CD14-positive monocyte (primary cell): ENCODE measurements around the gene SRGAP1. TPM values are rescaled to one million over a fixed set of nuclear protein-coding genes. Genes with fewer than 3 reads are reported as not detected.

Source experiments
- DNase-seq, 3 donors: peaks; one replicate each; pipeline ENCODE4 v3.0.0-alpha.2; 2011 to 2022
- H2AFZ ChIP-seq: 2 replicates; pipeline ENCODE4 v1.6.0; 2012; ENCODE audit warnings: mild to moderate bottlenecking, low read depth, low read length, inconsistent platforms; ENCODE audit not compliant: insufficient read depth, poor library complexity, severe bottlenecking
- H3K27ac ChIP-seq, 2 donors: 1 replicate in 1 of 2; 2 replicates in 1 of 2; pipeline ENCODE4 v1.5.1; 2012 to 2013; ENCODE audit warnings: low read length in 2 of 2, control low read depth in 1 of 2, inconsistent platforms in 1 of 2, low read depth in 1 of 2, mild to moderate bottlenecking in 1 of 2
- H3K27me3 ChIP-seq, 2 donors: one replicate each; pipeline versions ENCODE4 v1.6.0 to v1.6.1; 2011 to 2013; ENCODE audit warnings: low read length in 2 of 2; ENCODE audit not compliant: control insufficient read depth in 2 of 2, insufficient read depth in 2 of 2
- H3K36me3 ChIP-seq, 2 donors: replicated peaks in 1 of 2; 1 replicate in 1 of 2; 2 replicates in 1 of 2; pipeline versions ENCODE4 v1.5.1 to v1.6.1; 2012 to 2013; ENCODE audit warnings: low read length in 2 of 2, control low read depth in 1 of 2, inconsistent platforms in 1 of 2, mild to moderate bottlenecking in 1 of 2; ENCODE audit not compliant: insufficient read depth in 2 of 2, control insufficient read depth in 1 of 2
- H3K4me1 ChIP-seq, 2 donors: 1 replicate in 1 of 2; 2 replicates in 1 of 2; pipeline versions ENCODE4 v1.5.1 to v1.6.1; 2012 to 2013; ENCODE audit warnings: low read length in 2 of 2, control low read depth in 1 of 2, inconsistent platforms in 1 of 2, mild to moderate bottlenecking in 1 of 2, moderate library complexity in 1 of 2; ENCODE audit not compliant: insufficient read depth in 2 of 2, control insufficient read depth in 1 of 2
- H3K4me2 ChIP-seq: replicated peaks from 2 replicates; pipeline ENCODE3; 2012; ENCODE audit warnings: low read length, moderate library complexity, mild to moderate bottlenecking; ENCODE audit not compliant: poor library complexity, severe bottlenecking; ENCODE audit errors: extremely low read depth
- H3K4me3 ChIP-seq, 3 experiments: fragments of 200-600 bp in 1 of 3; sonication (generic) in 1 of 3; replicated peaks in 1 of 3; 1 replicate in 2 of 3; 2 replicates in 1 of 3; pipeline ENCODE4 v1.5.1; 2011 to 2013; ENCODE audit warnings: low read length in 3 of 3, mild to moderate bottlenecking in 3 of 3, control low read depth in 2 of 3, low read depth in 2 of 3, inconsistent platforms in 1 of 3, moderate library complexity in 1 of 3
- H3K79me2 ChIP-seq: 2 replicates; pipeline ENCODE4 v1.6.0; 2012; ENCODE audit warnings: mild to moderate bottlenecking, control low read depth, inconsistent platforms, low read length, moderate library complexity; ENCODE audit not compliant: insufficient read depth
- H3K9ac ChIP-seq: 2 replicates; pipeline ENCODE4 v1.6.0; 2017; ENCODE audit warnings: low read length, mild to moderate bottlenecking; ENCODE audit not compliant: insufficient read depth, poor library complexity, severe bottlenecking
- H3K9me3 ChIP-seq, 2 donors: replicated peaks in 1 of 2; 1 replicate in 1 of 2; 2 replicates in 1 of 2; pipeline versions ENCODE4 v1.5.1 to v1.6.1; 2012 to 2013; ENCODE audit warnings: low read length in 2 of 2, control low read depth in 1 of 2; ENCODE audit not compliant: control insufficient read depth in 1 of 2, insufficient read depth in 1 of 2
- H4K20me1 ChIP-seq: 2 replicates; pipeline ENCODE4 v1.6.0; 2012; ENCODE audit warnings: mild to moderate bottlenecking, low read length, control low read depth, moderate library complexity; ENCODE audit not compliant: insufficient read depth
- H3K27ac Mint-ChIP-seq, 7 donors: one replicate each; pipeline ENCODE4 v1.8.0; 2020; ENCODE audit warnings: mild to moderate bottlenecking in 7 of 7, mixed read lengths in 7 of 7, moderate library complexity in 6 of 7, inconsistent platforms in 2 of 7
- H3K27me3 Mint-ChIP-seq, 3 donors: one replicate each; pipeline ENCODE4 v1.8.0; 2021 to 2022; ENCODE audit warnings: low read depth in 3 of 3, mild to moderate bottlenecking in 3 of 3, mixed read lengths in 3 of 3, moderate library complexity in 3 of 3, inconsistent platforms in 1 of 3
- H3K36me3 Mint-ChIP-seq, 2 donors: one replicate each; pipeline ENCODE4 v1.8.0; 2020; ENCODE audit warnings: mixed read lengths in 2 of 2, inconsistent platforms in 1 of 2, mild to moderate bottlenecking in 1 of 2
- H3K4me1 Mint-ChIP-seq: one replicate; pipeline ENCODE4 v1.8.0; 2020; ENCODE audit warnings: mild to moderate bottlenecking, mixed read lengths
- H3K4me3 Mint-ChIP-seq, 2 donors: one replicate each; pipeline ENCODE4 v1.8.0; 2020; ENCODE audit warnings: mild to moderate bottlenecking in 2 of 2, mixed read lengths in 2 of 2, moderate library complexity in 1 of 2
- H3K9me3 Mint-ChIP-seq, 7 donors: one replicate each; pipeline ENCODE4 v1.8.0; 2020 to 2022; ENCODE audit warnings: mixed read lengths in 7 of 7, mild to moderate bottlenecking in 6 of 7, moderate library complexity in 6 of 7, inconsistent platforms in 2 of 7
- WGBS: methylation state at CpG from one replicate; pipeline ENCODE4 v1.1.5; 2013; ENCODE audit warnings: missing lambda C conversion rate; ENCODE audit not compliant: insufficient coverage; 5-methylcytosine and 5-hydroxymethylcytosine counted together
- intact Hi-C, 2 donors: fragments of 100-400 bp; cut with micrococcal nuclease; formaldehyde crosslinking; loops; one replicate each; pipeline versions ENCODE4 v1.15.0 to v1.15.1; 2023
- polyA plus RNA-seq, 3 donors: library from polyadenylated mRNA; depleted of rRNA in 1 of 3; unstranded in 2 of 3; stranded (reverse) in 1 of 3; fragments of 300-500 nt in 2 of 3; fragments of >200 nt in 1 of 3; fragmentation: Illumina TruSeq in 2 of 3; gene quantifications; 1 replicate in 2 of 3; 2 replicates in 1 of 3; pipeline ENCODE4 v1.2.3, GENCODE V29; 2012 to 2021
- TF ChIP-seq, protein P1 (sequence below): fragments of 200-600 bp; IDR thresholded peaks from one replicate; pipeline ENCODE4 v1.8.0; 2022; ENCODE audit warnings: antibody characterized with exemption, mild to moderate bottlenecking

The SRGAP1 gene
- polyA plus RNA-seq, 3 donors = 0.05 to 0.52 (median 0.07) TPM

GRCh38 chr12:64180951-64181350, 336.5 kb downstream of the SRGAP1 start:
- H3K27ac Mint-ChIP-seq = no peak overlapping the region
- Histone ChIP-seq H4K20me1 (no peaks in the 10 kb centered on the region), H3K4me2 (no peak overlapping the region), H3K9me3 (no peaks in the 10 kb centered on the region), H3K36me3 (no peaks in the 10 kb centered on the region), H3K4me1 (no peaks in the 10 kb centered on the region), H3K27me3 (no peaks in the 10 kb centered on the region), H3K79me2 (no peaks in the 10 kb centered on the region), H3K9ac (no peak overlapping the region), H3K4me3 (no peak overlapping the region), H3K27ac (no peak overlapping the region), H2AFZ (no peak overlapping the region)
- DNase-seq = no peak
- H3K27me3 Mint-ChIP-seq = no peaks in the 10 kb centered on the region
- intact Hi-C loops = no loop called here
- no peak overlapping the region for H3K4me3 Mint-ChIP-seq
- H3K4me1 Mint-ChIP-seq = no peaks in the 10 kb centered on the region
- TF ChIP-seq, protein P1, sequence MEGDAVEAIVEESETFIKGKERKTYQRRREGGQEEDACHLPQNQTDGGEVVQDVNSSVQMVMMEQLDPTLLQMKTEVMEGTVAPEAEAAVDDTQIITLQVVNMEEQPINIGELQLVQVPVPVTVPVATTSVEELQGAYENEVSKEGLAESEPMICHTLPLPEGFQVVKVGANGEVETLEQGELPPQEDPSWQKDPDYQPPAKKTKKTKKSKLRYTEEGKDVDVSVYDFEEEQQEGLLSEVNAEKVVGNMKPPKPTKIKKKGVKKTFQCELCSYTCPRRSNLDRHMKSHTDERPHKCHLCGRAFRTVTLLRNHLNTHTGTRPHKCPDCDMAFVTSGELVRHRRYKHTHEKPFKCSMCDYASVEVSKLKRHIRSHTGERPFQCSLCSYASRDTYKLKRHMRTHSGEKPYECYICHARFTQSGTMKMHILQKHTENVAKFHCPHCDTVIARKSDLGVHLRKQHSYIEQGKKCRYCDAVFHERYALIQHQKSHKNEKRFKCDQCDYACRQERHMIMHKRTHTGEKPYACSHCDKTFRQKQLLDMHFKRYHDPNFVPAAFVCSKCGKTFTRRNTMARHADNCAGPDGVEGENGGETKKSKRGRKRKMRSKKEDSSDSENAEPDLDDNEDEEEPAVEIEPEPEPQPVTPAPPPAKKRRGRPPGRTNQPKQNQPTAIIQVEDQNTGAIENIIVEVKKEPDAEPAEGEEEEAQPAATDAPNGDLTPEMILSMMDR = no peak
- WGBS = 91% methylated on average over 4 of the region's 5 CpGs
- H3K9me3 Mint-ChIP-seq = no peaks in the 10 kb centered on the region
- no peaks in the 10 kb centered on the region for H3K36me3 Mint-ChIP-seq

DNA sequence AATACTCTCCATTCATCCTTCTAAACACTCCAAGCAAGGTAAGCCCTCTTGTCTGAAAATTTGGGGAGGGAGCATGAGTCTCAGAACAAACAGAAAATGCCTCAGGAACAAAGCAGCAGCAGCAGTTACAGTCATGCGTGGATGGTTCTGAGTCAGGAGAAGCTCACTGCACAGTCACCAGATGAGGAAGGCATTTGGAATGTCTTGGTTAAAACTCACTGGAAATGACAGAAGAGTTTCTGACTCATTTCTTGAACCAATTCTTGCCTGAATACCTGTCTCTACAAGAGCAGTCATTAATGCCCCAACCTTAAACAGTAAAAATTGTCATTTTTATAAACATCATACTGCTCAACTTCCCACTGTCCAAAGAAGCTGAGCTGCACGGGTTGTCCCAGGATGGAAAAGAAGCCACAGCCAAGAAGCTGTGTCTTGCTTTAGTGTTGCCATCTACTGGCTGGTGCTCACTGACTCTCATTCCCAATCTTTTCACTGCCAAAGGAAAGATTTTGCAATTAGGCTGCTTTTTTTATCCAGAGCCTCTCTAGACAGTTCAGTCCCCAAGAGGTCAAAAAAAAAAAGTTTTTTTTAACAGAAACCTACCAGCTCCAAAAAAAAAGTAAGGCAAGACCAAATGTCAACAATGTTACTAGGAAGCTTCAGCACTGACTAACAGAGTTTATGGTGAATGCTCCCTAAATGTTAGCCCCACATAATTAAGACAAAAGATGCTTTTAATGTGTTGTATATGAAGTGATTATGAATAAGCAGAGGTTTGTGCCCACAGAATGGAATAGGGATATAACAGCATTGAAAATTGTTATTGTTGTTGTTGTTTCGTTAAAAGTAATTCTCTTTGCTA, 337.2 kb downstream of the SRGAP1 start:
- Histone ChIP-seq H3K27me3 (no peaks in the 10 kb centered on the region), H4K20me1 (no peaks in the 10 kb centered on the region), H3K9me3 (no peaks in the 10 kb centered on the region), H3K36me3 (no peaks in the 10 kb centered on the region), H3K9ac (no peak overlapping the region), H3K79me2 (no peaks in the 10 kb centered on the region), H3K27ac (no peak overlapping the region), H3K4me3 (no peak overlapping the region), H3K4me1 (no peaks in the 10 kb centered on the region), H3K4me2 (no peak overlapping the region), H2AFZ (no peak overlapping the region)
- Mint-ChIP-seq H3K27ac (no peak overlapping the region), H3K4me3 (no peak overlapping the region), H3K27me3 (no peaks in the 10 kb centered on the region), H3K9me3 (no peaks in the 10 kb centered on the region), H3K4me1 (no peaks in the 10 kb centered on the region), H3K36me3 (no peaks in the 10 kb centered on the region)
- TF ChIP-seq, protein P1 = no peak
- intact Hi-C loops = no loop called here
- DNase-seq = peak in 1 of 3 donors; percentile 11
- WGBS = 43% methylated on average over 2 of the region's 3 CpGs
